22Rv1 (cell line): Measurements from ENCODE around the gene NCKAP5L.

Experiments
- ZFX ChIP-seq: fragments of 450-650 bp; IDR thresholded peaks from 2 replicates; pipeline ENCODE4 v1.6.1; 2017; ENCODE audit warnings: antibody characterized with exemption, borderline replicate concordance
- TF ChIP-seq, protein P1 (sequence below): fragments of 450-650 bp; IDR thresholded peaks from 2 replicates; pipeline ENCODE4 v1.5.1; 2017; ENCODE audit warnings: mild to moderate bottlenecking

- TF ChIP-seq, protein P1, sequence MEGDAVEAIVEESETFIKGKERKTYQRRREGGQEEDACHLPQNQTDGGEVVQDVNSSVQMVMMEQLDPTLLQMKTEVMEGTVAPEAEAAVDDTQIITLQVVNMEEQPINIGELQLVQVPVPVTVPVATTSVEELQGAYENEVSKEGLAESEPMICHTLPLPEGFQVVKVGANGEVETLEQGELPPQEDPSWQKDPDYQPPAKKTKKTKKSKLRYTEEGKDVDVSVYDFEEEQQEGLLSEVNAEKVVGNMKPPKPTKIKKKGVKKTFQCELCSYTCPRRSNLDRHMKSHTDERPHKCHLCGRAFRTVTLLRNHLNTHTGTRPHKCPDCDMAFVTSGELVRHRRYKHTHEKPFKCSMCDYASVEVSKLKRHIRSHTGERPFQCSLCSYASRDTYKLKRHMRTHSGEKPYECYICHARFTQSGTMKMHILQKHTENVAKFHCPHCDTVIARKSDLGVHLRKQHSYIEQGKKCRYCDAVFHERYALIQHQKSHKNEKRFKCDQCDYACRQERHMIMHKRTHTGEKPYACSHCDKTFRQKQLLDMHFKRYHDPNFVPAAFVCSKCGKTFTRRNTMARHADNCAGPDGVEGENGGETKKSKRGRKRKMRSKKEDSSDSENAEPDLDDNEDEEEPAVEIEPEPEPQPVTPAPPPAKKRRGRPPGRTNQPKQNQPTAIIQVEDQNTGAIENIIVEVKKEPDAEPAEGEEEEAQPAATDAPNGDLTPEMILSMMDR, result no peak
- no peak for TF ChIP-seq ZFX
Observed at GRCh38 chr12:49766115-49766455, 62.1 kb downstream of the NCKAP5L start.
